Measurements from ENCODE around the gene FARS2. TPM values are rescaled to one million over a fixed set of nuclear protein-coding genes. Genes with fewer than 3 reads are reported as not detected.

The FARS2 gene
- total and polyA plus RNA-seq, 7 donors = 8.1 to 21.0 (median 12.5) TPM

- 80 to 84% methylated on average over 4 of the region's 4 CpGs for WGBS, 2 donors
- Histone ChIP-seq H3K9me3 (no peaks in the 10 kb centered on the region), H3K4me3 (no peak overlapping the region), H3K27ac (no peak overlapping the region), H3K36me3 (no peaks in the 10 kb centered on the region), H3K4me1 (peaks cover 0 to 10% (median 0%) of the 10 kb centered on the region in 4 donors), H3K27me3 (no peaks in the 10 kb centered on the region)
- no peak for TF ChIP-seq POLR2AphosphoS5 (IDR thresholded peaks at IDR 0.05)
- DNase-seq = no peak
- intact Hi-C loops (cut with DNase I) = no loop called here
These were observed 31.2 kb upstream of the FARS2 start for GRCh38 chr6:5230081-5230480.

DNA sequence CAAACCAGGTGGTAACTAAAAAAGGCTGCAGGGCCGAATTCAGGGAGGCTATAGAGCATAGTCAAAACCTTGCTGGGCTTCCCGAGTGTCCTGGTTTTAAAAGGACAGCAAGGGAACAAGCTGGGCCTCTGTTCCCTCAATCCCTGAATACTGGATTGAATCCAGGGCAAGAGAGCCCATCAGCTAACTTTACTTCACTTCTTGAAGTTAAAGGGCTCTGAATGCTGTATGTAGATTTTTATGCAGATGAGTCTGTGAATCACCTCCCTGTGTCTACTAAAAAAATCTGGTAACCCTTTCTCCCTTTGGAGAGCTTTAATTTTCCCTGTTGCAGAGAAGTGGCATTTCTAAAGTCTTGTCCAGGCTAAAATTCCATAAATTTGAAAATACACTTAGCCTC lies 30.0 kb upstream of the FARS2 start:
- Histone ChIP-seq H3K9me3 (no peaks in the 10 kb centered on the region), H3K27ac (no peak overlapping the region), H3K36me3 (peaks cover 0 to 5% (median 0%) of the 10 kb centered on the region in 4 donors), H3K4me3 (no peak overlapping the region), H3K27me3 (no peaks in the 10 kb centered on the region), H3K4me1 (peaks cover 0 to 10% (median 0%) of the 10 kb centered on the region in 4 donors)
- intact Hi-C loops (cut with DNase I) = no loop called here
- TF ChIP-seq, protein P1, sequence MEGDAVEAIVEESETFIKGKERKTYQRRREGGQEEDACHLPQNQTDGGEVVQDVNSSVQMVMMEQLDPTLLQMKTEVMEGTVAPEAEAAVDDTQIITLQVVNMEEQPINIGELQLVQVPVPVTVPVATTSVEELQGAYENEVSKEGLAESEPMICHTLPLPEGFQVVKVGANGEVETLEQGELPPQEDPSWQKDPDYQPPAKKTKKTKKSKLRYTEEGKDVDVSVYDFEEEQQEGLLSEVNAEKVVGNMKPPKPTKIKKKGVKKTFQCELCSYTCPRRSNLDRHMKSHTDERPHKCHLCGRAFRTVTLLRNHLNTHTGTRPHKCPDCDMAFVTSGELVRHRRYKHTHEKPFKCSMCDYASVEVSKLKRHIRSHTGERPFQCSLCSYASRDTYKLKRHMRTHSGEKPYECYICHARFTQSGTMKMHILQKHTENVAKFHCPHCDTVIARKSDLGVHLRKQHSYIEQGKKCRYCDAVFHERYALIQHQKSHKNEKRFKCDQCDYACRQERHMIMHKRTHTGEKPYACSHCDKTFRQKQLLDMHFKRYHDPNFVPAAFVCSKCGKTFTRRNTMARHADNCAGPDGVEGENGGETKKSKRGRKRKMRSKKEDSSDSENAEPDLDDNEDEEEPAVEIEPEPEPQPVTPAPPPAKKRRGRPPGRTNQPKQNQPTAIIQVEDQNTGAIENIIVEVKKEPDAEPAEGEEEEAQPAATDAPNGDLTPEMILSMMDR (IDR thresholded peaks at IDR 0.05) = no peak
- no peak for TF ChIP-seq POLR2AphosphoS5 (IDR thresholded peaks at IDR 0.05)
- no peak for TF ChIP-seq EP300 (IDR thresholded peaks at IDR 0.05)
- no peak for TF ChIP-seq POLR2A (IDR thresholded peaks at IDR 0.05)
- 87 to 91% methylated on average over 2 of the region's 2 CpGs for WGBS, 2 donors
- no peak for DNase-seq

DNA sequence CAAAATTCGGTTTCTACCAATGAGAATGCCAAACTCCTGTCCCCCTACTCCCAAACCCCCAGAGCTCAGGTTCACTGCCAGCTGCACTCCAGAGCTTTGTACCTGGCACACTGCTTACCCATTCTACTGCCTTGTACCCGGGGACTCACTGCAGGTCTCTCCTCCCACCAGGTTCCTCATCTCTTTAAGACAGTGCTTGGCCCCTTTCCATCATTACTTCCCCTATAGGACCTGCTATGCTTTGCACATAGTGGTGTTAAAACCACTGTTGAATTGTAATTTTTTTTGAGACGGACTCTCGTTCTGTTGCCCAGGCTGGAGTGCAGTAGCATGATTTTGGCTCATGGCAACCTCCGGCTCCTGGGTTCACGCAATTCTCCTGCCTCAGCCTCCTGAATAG lies 26.4 kb upstream of the FARS2 start:
- Histone ChIP-seq H3K36me3 (peaks cover 0 to 5% (median 0%) of the 10 kb centered on the region in 4 donors), H3K27ac (no peak overlapping the region), H3K4me3 (no peak overlapping the region), H3K9me3 (no peaks in the 10 kb centered on the region), H3K4me1 (peaks cover 0 to 10% (median 0%) of the 10 kb centered on the region in 4 donors), H3K27me3 (no peaks in the 10 kb centered on the region)
- TF ChIP-seq POLR2A (IDR thresholded peaks at IDR 0.05) (no peak), EP300 (IDR thresholded peaks at IDR 0.05) (no peak), POLR2AphosphoS5 (IDR thresholded peaks at IDR 0.05) (no peak)
- TF ChIP-seq, protein P1 (IDR thresholded peaks at IDR 0.05) = no peak
- DNase-seq = no peak
- intact Hi-C loops (cut with DNase I) = no loop called here
- WGBS, 2 donors = 84 to 90% methylated on average over 6 of the region's 6 CpGs

- 95% methylated on average over 2 of the region's 2 CpGs for WGBS, 2 donors
- no peak for DNase-seq
- H3K27me3 ChIP-seq = no peaks in the 10 kb centered on the region
- no peak overlapping the region for H3K27ac ChIP-seq
- H3K4me3 ChIP-seq = no peak overlapping the region
- TF ChIP-seq, protein P1 (IDR thresholded peaks at IDR 0.05) = no peak
- TF ChIP-seq POLR2AphosphoS5 (IDR thresholded peaks at IDR 0.05) (no peak), EP300 (IDR thresholded peaks at IDR 0.05) (no peak), POLR2A (IDR thresholded peaks at IDR 0.05) (no peak)
- H3K4me1 ChIP-seq = peaks cover 0 to 6% (median 0%) of the 10 kb centered on the region in 4 donors
- peaks cover 0 to 5% (median 0%) of the 10 kb centered on the region in 4 donors for H3K36me3 ChIP-seq
- H3K9me3 ChIP-seq = no peaks in the 10 kb centered on the region
- intact Hi-C loops (cut with DNase I) = no loop called here
These were observed 25.5 kb upstream of the FARS2 start for GRCh38 chr6:5235830-5236229.

GRCh38 chr6:5237805-5238204 lies 23.5 kb upstream of the FARS2 start:
- no peak for DNase-seq
- WGBS, 2 donors = 90 to 95% methylated on average over 4 of the region's 4 CpGs
- TF ChIP-seq, protein P1 (IDR thresholded peaks at IDR 0.05) = no peak
- H3K36me3 ChIP-seq = peaks cover 0 to 5% (median 0%) of the 10 kb centered on the region in 4 donors
- H3K4me1 ChIP-seq = no peaks in the 10 kb centered on the region
- no peaks in the 10 kb centered on the region for H3K27me3 ChIP-seq
- no peak overlapping the region for H3K4me3 ChIP-seq
- no peaks in the 10 kb centered on the region for H3K9me3 ChIP-seq
- H3K27ac ChIP-seq = no peak overlapping the region
- intact Hi-C loops (cut with DNase I) = no loop called here
